HepG2 (cell line): ENCODE data around the gene AGPAT3. TPM values are rescaled to one million over a fixed set of nuclear protein-coding genes. Genes with fewer than 3 reads are reported as not detected.

Experiments used
- ADNP ChIP-seq: sonication (generic); formaldehyde crosslinking; IDR thresholded peaks from 2 replicates; pipeline ENCODE4 v1.4.0; 2020; ENCODE audit warnings: missing genetic modification reagents
- NR2C2 ChIP-seq: sonication (generic); formaldehyde crosslinking; IDR thresholded peaks from 2 replicates; pipeline ENCODE4 v1.4.0; 2020; ENCODE audit warnings: missing genetic modification reagents, mild to moderate bottlenecking, moderate library complexity, borderline replicate concordance
- PAWR ChIP-seq: sonication (generic); formaldehyde crosslinking; IDR thresholded peaks from 2 replicates; pipeline ENCODE4 v1.4.0; 2020; ENCODE audit warnings: missing genetic modification reagents, mild to moderate bottlenecking, borderline replicate concordance
- PTBP1 ChIP-seq: fragments of 200-400 bp; formaldehyde crosslinking; IDR thresholded peaks from 2 replicates; pipeline ENCODE4 v1.6.1; 2018; ENCODE audit warnings: low read length, low read depth; ENCODE audit not compliant: poor library complexity, severe bottlenecking
- TGIF2 ChIP-seq: IDR thresholded peaks from 2 replicates; pipeline ENCODE4 v1.6.1; 2016; ENCODE audit warnings: control low read depth, missing compliant biosample characterization
- ZFX ChIP-seq: sonication (generic); formaldehyde crosslinking; IDR thresholded peaks from 2 replicates; pipeline ENCODE4 v1.4.0; 2020; ENCODE audit warnings: mild to moderate bottlenecking, low read depth, missing genetic modification reagents, moderate library complexity
- ZMYM3 ChIP-seq: sonication (generic); formaldehyde crosslinking; IDR thresholded peaks from 2 replicates; pipeline ENCODE4 v1.5.1; 2020; ENCODE audit warnings: mild to moderate bottlenecking, missing genetic modification reagents
- ZNF331 ChIP-seq: sonication (generic); formaldehyde crosslinking; IDR thresholded peaks from 2 replicates; pipeline ENCODE4 v1.4.0; 2020; ENCODE audit warnings: missing genetic modification reagents
- ZNF574 ChIP-seq: sonication (generic); formaldehyde crosslinking; IDR thresholded peaks from 2 replicates; pipeline ENCODE4 v1.4.0; 2020; ENCODE audit warnings: missing genetic modification reagents
- ZNF605 ChIP-seq: sonication (generic); formaldehyde crosslinking; IDR thresholded peaks from 2 replicates; pipeline ENCODE4 v1.8.0; 2022; ENCODE audit warnings: mild to moderate bottlenecking, missing genetic modification reagents
- ZNF7 ChIP-seq: IDR thresholded peaks from 2 replicates; pipeline ENCODE4 v1.6.1; 2016; ENCODE audit warnings: missing biosample characterization, missing genetic modification reagents
- polyA plus RNA-seq, 8 experiments: library from polyadenylated mRNA; depleted of rRNA in 3 of 8; stranded (reverse) in 7 of 8; unstranded in 1 of 8; fragments of >200 nt; fragmentation: Illumina TruSeq in 4 of 8; extraction: Trizol in 4 of 8; gene quantifications; 2 replicates each; pipeline versions ENCODE4 v1.2.1 to v1.2.3, GENCODE V29; 2011 to 2016; ENCODE audit warnings: low read depth in 4 of 8, missing spikeins in 1 of 8, mixed read lengths in 1 of 8; ENCODE audit not compliant: insufficient read depth in 1 of 8
- total RNA-seq, 5 experiments: library from RNA; depleted of rRNA; stranded (reverse); fragments of >200 nt; fragmentation: Illumina TruSeq; extraction: Trizol; gene quantifications; 2 replicates each; pipeline ENCODE4 v1.2.3, GENCODE V29; 2016; ENCODE audit warnings: low read depth in 1 of 5
- TF ChIP-seq, protein P1 (sequence below): sonication (generic); formaldehyde crosslinking; IDR thresholded peaks from 2 replicates; pipeline ENCODE4 v1.4.0; 2020; ENCODE audit warnings: missing genetic modification reagents
- TF ChIP-seq, protein P2 (sequence below): sonication (generic); formaldehyde crosslinking; IDR thresholded peaks from 2 replicates; pipeline ENCODE4 v1.8.0; 2022; ENCODE audit warnings: missing genetic modification reagents, mild to moderate bottlenecking, moderate library complexity, borderline replicate concordance
- TF ChIP-seq, protein P3 (sequence below): sonication (generic); formaldehyde crosslinking; IDR thresholded peaks from 2 replicates; pipeline ENCODE4 v1.4.0; 2020; ENCODE audit warnings: missing genetic modification reagents

The AGPAT3 gene
- total and polyA plus RNA-seq, 2 of the 13 experiments (the other 11 are each of a cell fraction or from before 2014, with no cell fraction given), result 32.2 to 54.4 TPM

- TF ChIP-seq ZNF605 (CRISPR knock-in tag) (peak; percentile 50; the same call in 1 of the 2 replicates), PTBP1 (no peak), ZNF331 (CRISPR knock-in tag) (peak; percentile 57; the same call in 1 of the 2 replicates), NR2C2 (no peak), ZFX (CRISPR knock-in tag) (peak; percentile 82), ZMYM3 (peak; percentile 70), PAWR (CRISPR knock-in tag) (no peak), ZNF7 (CRISPR knock-in tag) (0 out of 2 replicates have a peak, but pooled peaks have one; percentile 12), TGIF2 (CRISPR knock-in tag) (peak; percentile 9; the same call in 1 of the 2 replicates), ADNP (CRISPR knock-in tag) (no peak), ZNF574 (CRISPR knock-in tag) (peak; percentile 21; the same call in 1 of the 2 replicates)
- TF ChIP-seq, protein P1, sequence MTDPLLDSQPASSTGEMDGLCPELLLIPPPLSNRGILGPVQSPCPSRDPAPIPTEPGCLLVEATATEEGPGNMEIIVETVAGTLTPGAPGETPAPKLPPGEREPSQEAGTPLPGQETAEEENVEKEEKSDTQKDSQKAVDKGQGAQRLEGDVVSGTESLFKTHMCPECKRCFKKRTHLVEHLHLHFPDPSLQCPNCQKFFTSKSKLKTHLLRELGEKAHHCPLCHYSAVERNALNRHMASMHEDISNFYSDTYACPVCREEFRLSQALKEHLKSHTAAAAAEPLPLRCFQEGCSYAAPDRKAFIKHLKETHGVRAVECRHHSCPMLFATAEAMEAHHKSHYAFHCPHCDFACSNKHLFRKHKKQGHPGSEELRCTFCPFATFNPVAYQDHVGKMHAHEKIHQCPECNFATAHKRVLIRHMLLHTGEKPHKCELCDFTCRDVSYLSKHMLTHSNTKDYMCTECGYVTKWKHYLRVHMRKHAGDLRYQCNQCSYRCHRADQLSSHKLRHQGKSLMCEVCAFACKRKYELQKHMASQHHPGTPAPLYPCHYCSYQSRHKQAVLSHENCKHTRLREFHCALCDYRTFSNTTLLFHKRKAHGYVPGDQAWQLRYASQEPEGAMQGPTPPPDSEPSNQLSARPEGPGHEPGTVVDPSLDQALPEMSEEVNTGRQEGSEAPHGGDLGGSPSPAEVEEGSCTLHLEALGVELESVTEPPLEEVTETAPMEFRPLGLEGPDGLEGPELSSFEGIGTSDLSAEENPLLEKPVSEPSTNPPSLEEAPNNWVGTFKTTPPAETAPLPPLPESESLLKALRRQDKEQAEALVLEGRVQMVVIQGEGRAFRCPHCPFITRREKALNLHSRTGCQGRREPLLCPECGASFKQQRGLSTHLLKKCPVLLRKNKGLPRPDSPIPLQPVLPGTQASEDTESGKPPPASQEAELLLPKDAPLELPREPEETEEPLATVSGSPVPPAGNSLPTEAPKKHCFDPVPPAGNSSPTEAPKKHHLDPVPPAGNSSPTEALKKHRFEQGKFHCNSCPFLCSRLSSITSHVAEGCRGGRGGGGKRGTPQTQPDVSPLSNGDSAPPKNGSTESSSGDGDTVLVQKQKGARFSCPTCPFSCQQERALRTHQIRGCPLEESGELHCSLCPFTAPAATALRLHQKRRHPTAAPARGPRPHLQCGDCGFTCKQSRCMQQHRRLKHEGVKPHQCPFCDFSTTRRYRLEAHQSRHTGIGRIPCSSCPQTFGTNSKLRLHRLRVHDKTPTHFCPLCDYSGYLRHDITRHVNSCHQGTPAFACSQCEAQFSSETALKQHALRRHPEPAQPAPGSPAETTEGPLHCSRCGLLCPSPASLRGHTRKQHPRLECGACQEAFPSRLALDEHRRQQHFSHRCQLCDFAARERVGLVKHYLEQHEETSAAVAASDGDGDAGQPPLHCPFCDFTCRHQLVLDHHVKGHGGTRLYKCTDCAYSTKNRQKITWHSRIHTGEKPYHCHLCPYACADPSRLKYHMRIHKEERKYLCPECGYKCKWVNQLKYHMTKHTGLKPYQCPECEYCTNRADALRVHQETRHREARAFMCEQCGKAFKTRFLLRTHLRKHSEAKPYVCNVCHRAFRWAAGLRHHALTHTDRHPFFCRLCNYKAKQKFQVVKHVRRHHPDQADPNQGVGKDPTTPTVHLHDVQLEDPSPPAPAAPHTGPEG (CRISPR knock-in tag), result no peak
- TF ChIP-seq, protein P2, sequence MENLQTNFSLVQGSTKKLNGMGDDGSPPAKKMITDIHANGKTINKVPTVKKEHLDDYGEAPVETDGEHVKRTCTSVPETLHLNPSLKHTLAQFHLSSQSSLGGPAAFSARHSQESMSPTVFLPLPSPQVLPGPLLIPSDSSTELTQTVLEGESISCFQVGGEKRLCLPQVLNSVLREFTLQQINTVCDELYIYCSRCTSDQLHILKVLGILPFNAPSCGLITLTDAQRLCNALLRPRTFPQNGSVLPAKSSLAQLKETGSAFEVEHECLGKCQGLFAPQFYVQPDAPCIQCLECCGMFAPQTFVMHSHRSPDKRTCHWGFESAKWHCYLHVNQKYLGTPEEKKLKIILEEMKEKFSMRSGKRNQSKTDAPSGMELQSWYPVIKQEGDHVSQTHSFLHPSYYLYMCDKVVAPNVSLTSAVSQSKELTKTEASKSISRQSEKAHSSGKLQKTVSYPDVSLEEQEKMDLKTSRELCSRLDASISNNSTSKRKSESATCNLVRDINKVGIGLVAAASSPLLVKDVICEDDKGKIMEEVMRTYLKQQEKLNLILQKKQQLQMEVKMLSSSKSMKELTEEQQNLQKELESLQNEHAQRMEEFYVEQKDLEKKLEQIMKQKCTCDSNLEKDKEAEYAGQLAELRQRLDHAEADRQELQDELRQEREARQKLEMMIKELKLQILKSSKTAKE (CRISPR knock-in tag), result 0 out of 2 replicates have a peak, but pooled peaks have one; percentile 30
- TF ChIP-seq, protein P3, sequence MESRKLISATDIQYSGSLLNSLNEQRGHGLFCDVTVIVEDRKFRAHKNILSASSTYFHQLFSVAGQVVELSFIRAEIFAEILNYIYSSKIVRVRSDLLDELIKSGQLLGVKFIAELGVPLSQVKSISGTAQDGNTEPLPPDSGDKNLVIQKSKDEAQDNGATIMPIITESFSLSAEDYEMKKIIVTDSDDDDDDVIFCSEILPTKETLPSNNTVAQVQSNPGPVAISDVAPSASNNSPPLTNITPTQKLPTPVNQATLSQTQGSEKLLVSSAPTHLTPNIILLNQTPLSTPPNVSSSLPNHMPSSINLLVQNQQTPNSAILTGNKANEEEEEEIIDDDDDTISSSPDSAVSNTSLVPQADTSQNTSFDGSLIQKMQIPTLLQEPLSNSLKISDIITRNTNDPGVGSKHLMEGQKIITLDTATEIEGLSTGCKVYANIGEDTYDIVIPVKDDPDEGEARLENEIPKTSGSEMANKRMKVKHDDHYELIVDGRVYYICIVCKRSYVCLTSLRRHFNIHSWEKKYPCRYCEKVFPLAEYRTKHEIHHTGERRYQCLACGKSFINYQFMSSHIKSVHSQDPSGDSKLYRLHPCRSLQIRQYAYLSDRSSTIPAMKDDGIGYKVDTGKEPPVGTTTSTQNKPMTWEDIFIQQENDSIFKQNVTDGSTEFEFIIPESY (CRISPR knock-in tag), result 0 out of 2 replicates have a peak, but pooled peaks have one; percentile 10
These were observed 46.3 kb downstream of the AGPAT3 start (continued) for GRCh38 chr21:43911015-43911934.
